BE2C (cell line): Measurements from ENCODE around the gene SUPT3H.

ENCODE experiments used
- DNase-seq: peaks from one replicate; pipeline ENCODE4 v3.0.0-alpha.2; 2020
- H3K27me3 ChIP-seq: fragments of 250-450 bp; sonication (Bioruptor Pico); 2 replicates; pipeline ENCODE4 v1.5.1; 2020; ENCODE audit warnings: mild to moderate bottlenecking
- H3K36me3 ChIP-seq: fragments of 250-450 bp; sonication (Bioruptor Pico); 2 replicates; pipeline ENCODE4 v1.5.1; 2020; ENCODE audit warnings: mild to moderate bottlenecking
- H3K4me1 ChIP-seq: fragments of 250-450 bp; sonication (Bioruptor Pico); 2 replicates; pipeline ENCODE4 v1.5.1; 2020
- H3K4me3 ChIP-seq: 2 replicates; pipeline ENCODE4 v1.5.1; 2011; ENCODE audit warnings: low read depth, low read length
- H3K9me3 ChIP-seq: fragments of 250-450 bp; sonication (Bioruptor Pico); 2 replicates; pipeline ENCODE4 v1.5.1; 2020
- CTCF ChIP-seq: IDR thresholded peaks from 2 replicates; pipeline ENCODE4 v1.5.1; 2012; ENCODE audit warnings: mild to moderate bottlenecking, low read depth, low read length

SUPT3H gene

DNA sequence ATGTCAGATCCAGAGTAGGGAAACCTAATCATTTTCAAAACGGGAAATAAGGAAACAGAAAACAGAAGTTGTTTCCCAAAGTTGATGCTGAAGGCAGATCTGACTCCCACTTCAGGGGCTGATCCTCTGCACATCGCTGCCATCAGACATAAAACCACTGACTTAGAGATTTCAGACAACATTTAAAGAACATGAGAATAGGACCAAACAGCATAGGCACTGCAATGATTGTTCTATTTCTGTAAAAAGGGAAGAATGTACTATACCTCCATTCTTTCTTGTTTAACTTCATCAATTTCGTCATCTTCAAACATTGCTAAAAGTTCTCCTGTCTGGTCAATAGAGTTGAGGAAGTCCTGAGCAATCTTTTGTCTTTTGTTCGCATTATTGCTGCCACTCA lies 374.3 kb downstream of the SUPT3H start:
- DNase-seq: no peak
- no peak overlapping the region for H3K4me3 ChIP-seq
- H3K4me1 ChIP-seq: no peaks in the 10 kb centered on the region
- no peaks in the 10 kb centered on the region for H3K9me3 ChIP-seq
- no peaks in the 10 kb centered on the region for H3K36me3 ChIP-seq
- TF ChIP-seq CTCF: no peak
- H3K27me3 ChIP-seq: no peaks in the 10 kb centered on the region

DNA sequence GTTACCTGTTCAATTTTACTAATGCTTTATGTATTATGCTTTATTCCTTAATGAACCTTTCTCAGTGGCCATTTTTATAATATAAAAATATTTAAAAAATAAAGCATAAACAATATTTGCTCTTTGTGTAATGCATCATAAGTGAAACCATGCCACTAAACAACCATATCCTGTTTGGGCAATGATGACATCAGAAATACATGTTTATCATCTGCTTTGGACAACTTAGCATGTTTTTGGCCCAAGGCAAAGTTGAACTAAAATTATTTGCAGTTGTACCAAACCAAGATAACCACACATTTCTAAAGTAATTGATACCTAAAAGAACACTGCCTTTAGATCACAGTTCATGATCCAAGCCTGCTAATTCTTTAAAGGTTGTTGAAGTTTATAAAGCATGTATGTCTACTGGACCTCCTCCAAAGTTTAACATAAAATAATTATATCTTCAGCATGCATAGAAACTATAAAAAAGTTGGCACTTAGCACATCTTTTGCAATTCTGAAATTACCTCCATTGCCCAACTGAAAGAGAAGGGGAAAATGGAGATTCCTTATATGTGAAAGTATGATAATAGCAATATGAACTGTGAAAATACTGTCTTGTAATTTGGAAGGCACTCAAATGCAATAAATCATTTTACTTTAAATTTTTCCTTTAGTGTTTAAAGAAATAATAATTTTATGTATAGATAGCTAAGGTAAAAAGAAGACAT lies 375.2 kb downstream of the SUPT3H start:
- Histone ChIP-seq H3K4me3 (no peak overlapping the region), H3K36me3 (no peaks in the 10 kb centered on the region), H3K27me3 (no peaks in the 10 kb centered on the region), H3K9me3 (no peaks in the 10 kb centered on the region), H3K4me1 (no peaks in the 10 kb centered on the region)
- no peak for TF ChIP-seq CTCF
- no peak for DNase-seq

- Histone ChIP-seq H3K27me3 (no peaks in the 10 kb centered on the region), H3K36me3 (no peaks in the 10 kb centered on the region), H3K4me3 (no peak overlapping the region), H3K4me1 (no peaks in the 10 kb centered on the region), H3K9me3 (no peaks in the 10 kb centered on the region)
- no peak for TF ChIP-seq CTCF
- no peak for DNase-seq
Observed at GRCh38 chr6:45001663-45002062, 376.1 kb downstream of the SUPT3H start.

DNA sequence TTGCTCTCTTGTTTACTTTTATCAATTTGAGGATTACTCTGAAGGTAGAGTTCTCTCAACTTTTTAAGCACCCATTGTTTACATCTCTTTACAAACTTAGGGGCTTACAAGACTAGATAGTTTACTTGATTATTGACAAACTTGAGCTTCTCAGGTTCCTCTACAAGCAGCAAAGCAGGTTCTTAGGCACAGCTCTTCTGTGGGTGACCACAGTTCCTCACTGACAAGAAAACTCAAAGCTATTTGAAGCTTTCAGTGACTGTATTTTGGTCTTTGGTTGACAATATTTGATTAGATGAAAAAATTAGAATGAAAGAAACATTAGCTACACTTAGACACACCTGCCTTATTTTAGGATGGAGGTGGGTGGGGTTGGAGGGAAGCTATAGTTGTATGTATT lies 376.9 kb downstream of the SUPT3H start:
- Histone ChIP-seq H3K4me1 (no peaks in the 10 kb centered on the region), H3K4me3 (no peak overlapping the region), H3K36me3 (no peaks in the 10 kb centered on the region), H3K9me3 (no peaks in the 10 kb centered on the region), H3K27me3 (no peaks in the 10 kb centered on the region)
- no peak for DNase-seq
- no peak for TF ChIP-seq CTCF

GRCh38 chr6:44999066-44999465 lies 378.7 kb downstream of the SUPT3H start:
- Histone ChIP-seq H3K4me3 (no peak overlapping the region), H3K4me1 (no peaks in the 10 kb centered on the region), H3K9me3 (no peaks in the 10 kb centered on the region), H3K27me3 (no peaks in the 10 kb centered on the region), H3K36me3 (no peaks in the 10 kb centered on the region)
- DNase-seq: no peak
- TF ChIP-seq CTCF: no peak

- no peak for TF ChIP-seq CTCF
Observed at GRCh38 chr6:44995486-44996132, 382.1 kb downstream of the SUPT3H start.

More at GRCh38 chr6:44995486-44996132, 382.1 kb downstream of the SUPT3H start:
- Histone ChIP-seq H3K4me1 (no peaks in the 10 kb centered on the region), H3K9me3 (no peaks in the 10 kb centered on the region), H3K36me3 (no peaks in the 10 kb centered on the region), H3K4me3 (no peak overlapping the region), H3K27me3 (no peaks in the 10 kb centered on the region)
- DNase-seq: no peak
